ENCODE data around the gene ABCA8. TPM values are rescaled to one million over a fixed set of nuclear protein-coding genes. Genes with fewer than 3 reads are reported as not detected.
"Not testable (repeated sequence)": the region's sequence is repeated elsewhere in the genome, so short reads cannot be mapped to it uniquely, and the experiment has no call there.

ABCA8 gene
- total RNA-seq, 2 experiments from 2014 or later, result not detected

DNA sequence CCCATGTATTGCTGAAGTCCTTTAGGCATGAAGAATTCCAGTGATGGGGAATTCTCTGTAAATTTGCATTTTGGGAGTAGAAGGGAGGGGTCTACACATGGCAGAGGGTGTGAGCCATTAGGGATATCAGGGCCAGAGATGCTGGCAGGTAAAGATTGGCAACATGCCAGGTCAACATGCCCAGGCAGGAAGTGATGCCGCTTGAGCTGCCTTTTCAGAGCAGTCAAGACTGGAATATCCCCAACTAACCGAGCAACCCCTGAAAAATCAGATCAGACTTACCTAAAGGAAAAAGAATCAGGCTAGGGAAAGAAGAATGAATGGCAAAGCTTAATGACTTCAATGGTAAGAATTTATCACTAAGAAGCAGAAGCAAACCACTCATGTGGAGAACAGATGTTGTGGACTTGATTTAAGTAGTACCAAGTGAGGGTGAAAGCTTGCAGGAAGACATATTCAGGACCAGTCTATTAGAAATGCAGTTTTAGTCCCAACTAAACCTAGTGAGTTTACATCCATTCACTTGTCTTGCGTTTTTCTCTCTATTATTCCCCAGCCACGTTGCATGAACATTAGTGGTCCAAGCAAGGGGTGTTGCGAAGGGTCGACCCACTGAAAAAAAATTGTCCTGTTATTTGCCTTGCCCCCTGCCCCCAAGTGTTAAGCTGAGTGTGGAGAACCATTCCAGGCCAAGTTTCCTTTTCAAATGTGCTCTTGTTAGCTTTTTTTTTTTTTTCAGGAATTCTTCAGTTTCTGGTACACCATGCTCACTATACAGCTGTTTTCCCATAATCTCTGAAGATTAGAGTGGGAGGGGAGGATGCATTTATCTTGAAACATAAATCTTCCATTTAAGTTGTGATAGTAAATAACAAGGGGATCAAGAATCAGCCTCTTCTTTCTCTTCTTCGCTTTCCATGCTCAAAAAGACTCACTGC lies 105.2 kb downstream of the ABCA8 start:
- no peaks in the 10 kb centered on the region for H3K9me3 Mint-ChIP-seq
- DNase-seq, result no peak
- H3K4me3 Mint-ChIP-seq, result no peak overlapping the region
- no peak overlapping the region for H3K27ac Mint-ChIP-seq
- ChIA-PET POLR2A (no interaction called here), CTCF (no interaction called here)
- no peaks in the 10 kb centered on the region for H3K36me3 Mint-ChIP-seq (ENCODE audit: low read depth)
- H3K27me3 Mint-ChIP-seq, result no peaks in the 10 kb centered on the region
- no peaks in the 10 kb centered on the region for H3K4me1 Mint-ChIP-seq

- Mint-ChIP-seq H3K4me3 (no peak overlapping the region), H3K9me3 (no peaks in the 10 kb centered on the region), H3K4me1 (no peaks in the 10 kb centered on the region), H3K36me3 (ENCODE audit: low read depth) (no peaks in the 10 kb centered on the region), H3K27ac (no peak overlapping the region), H3K27me3 (no peaks in the 10 kb centered on the region)
- no peak for DNase-seq
- CTCF ChIA-PET, result no interaction called here
- POLR2A ChIA-PET, result no interaction called here
These were observed 107.5 kb downstream of the ABCA8 start for GRCh38 chr17:68847711-68848110.

- DNase-seq, result no peak
- no peaks in the 10 kb centered on the region for H3K27me3 Mint-ChIP-seq
- ChIA-PET CTCF (no interaction called here), POLR2A (no interaction called here)
- H3K4me3 Mint-ChIP-seq, result no peak overlapping the region
- H3K9me3 Mint-ChIP-seq, result no peaks in the 10 kb centered on the region
- H3K4me1 Mint-ChIP-seq, result no peaks in the 10 kb centered on the region
- no peak overlapping the region for H3K27ac Mint-ChIP-seq
- no peaks in the 10 kb centered on the region for H3K36me3 Mint-ChIP-seq (ENCODE audit: low read depth)
These were observed 111.7 kb downstream of the ABCA8 start for GRCh38 chr17:68843522-68843921.

DNA sequence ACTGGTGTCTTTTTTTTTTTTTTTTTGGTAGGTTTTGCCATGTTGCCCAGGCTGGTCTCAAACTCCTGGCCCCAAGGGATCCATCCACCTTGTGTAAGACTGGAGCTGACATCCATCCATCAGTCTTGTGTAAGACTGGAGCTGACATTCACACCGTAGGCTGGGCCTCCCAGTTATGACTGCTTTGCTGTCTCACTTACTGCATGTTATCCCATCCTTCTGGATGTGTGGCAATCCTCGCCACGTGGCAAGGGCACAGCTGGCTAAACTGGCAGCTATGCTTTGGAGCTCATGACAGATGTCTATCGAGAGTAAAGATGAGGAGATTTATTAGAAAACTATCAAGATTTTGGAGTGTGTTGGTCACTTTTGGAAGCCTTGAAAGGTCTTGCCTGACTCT lies 115.1 kb downstream of the ABCA8 start:
- Mint-ChIP-seq H3K4me3 (no peak overlapping the region), H3K4me1 (no peaks in the 10 kb centered on the region), H3K27me3 (no peaks in the 10 kb centered on the region), H3K36me3 (ENCODE audit: low read depth) (no peaks in the 10 kb centered on the region), H3K27ac (no peak overlapping the region), H3K9me3 (no peaks in the 10 kb centered on the region)
- ChIA-PET POLR2A (no interaction called here), CTCF (no interaction called here)
- no peak for DNase-seq

DNA sequence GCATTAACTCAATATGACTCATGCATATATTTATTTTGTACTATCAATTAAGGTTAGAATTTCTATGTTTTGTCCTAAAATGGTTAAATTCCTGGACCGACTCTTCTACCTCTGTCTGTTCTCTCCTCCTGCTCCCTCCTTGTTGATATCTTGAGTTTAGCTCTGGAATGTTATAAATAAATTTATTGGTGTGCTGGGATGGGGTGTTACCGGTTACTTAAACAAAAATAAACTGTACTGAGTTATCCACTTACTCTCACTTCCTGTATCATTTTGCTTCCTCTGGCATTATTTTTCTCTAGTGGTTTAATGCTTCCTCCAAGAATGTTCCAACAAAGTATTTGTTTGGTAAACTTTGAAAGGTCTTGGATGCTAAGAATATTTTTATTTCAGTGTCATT lies 120.1 kb downstream of the ABCA8 start:
- ChIA-PET CTCF (no interaction called here), POLR2A (no interaction called here)
- Mint-ChIP-seq H3K4me1 (no peaks in the 10 kb centered on the region), H3K9me3 (no peaks in the 10 kb centered on the region), H3K4me3 (no peak overlapping the region), H3K27me3 (no peaks in the 10 kb centered on the region), H3K27ac (no peak overlapping the region), H3K36me3 (ENCODE audit: low read depth) (no peaks in the 10 kb centered on the region)
- no peak for DNase-seq

DNA sequence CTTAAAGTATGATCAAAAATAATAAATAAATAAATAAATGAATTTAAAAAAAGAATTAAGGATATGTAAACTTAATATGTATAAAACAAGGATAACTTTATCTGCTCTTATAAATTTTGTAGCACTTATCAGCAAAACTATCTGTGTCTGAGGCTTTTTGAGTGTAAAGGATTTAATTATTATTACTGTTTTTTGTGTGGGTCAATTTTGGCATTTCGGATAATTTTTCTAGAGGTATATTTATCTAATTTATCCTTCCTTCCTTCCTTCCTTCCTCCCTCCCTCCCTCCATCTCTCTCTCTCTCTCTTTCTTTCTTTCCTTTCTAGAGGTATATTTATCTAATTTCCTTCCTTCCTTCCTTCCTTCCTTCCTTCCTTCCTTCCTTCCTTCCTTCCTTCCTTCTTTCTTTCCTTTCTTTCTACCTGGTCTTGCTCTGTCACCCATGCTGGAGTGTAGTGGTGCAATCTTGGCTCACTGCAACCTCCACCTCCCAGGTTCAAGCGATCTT lies 120.8 kb downstream of the ABCA8 start:
- POLR2A ChIA-PET, result no interaction called here
- no peaks in the 10 kb centered on the region for H3K9me3 Mint-ChIP-seq
- no peak overlapping the region for H3K27ac Mint-ChIP-seq

DNA sequence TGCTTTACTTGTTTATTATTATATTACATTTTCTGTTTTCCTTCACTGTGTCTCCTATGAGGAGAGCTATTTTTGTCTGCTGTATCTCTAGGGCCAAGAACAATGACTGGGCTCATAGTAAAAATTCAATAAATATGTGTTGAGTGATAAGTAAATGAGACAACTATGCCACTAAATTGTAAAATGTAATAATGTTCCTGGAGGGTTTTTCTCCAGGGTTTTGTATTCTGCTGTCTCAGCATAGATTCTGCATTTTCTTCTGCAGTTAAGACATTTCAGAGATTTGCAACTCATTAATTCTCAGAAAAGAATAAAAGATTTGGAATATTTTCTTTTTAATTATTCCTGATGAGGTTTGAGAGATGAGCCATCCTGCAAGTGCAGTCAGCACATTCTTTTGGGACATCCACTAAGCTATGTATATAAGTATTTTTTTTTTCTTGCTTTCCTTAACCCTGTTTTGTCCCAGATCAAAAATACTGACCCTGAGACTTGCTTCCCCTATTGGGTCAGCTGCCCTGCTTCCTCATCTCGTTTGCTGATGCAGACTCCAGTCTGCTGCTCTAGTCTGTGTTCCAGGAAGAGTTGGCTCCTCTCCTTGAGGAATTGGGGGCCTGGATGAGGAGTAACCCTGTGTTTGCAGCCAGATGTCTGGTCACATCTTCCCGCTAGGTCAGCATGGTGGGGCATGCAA lies 122.9 kb downstream of the ABCA8 start:
- POLR2A ChIA-PET, result no interaction called here
- H3K27me3 Mint-ChIP-seq, result no peaks in the 10 kb centered on the region

More for the DNA sequence above, 120.8 kb downstream of the ABCA8 start:
- no peak overlapping the region for H3K4me3 Mint-ChIP-seq
- H3K27me3 Mint-ChIP-seq, result no peaks in the 10 kb centered on the region
- CTCF ChIA-PET, result no interaction called here
- no peaks in the 10 kb centered on the region for H3K36me3 Mint-ChIP-seq (ENCODE audit: low read depth)
- H3K4me1 Mint-ChIP-seq, result no peaks in the 10 kb centered on the region
- no peak for DNase-seq

GRCh38 chr17:68831170-68831569 lies 124.0 kb downstream of the ABCA8 start:
- no peaks in the 10 kb centered on the region for H3K4me1 Mint-ChIP-seq
- DNase-seq, result no peak
- H3K36me3 Mint-ChIP-seq (ENCODE audit: low read depth), result no peaks in the 10 kb centered on the region
- H3K27me3 Mint-ChIP-seq, result no peaks in the 10 kb centered on the region
- ChIA-PET POLR2A (no interaction called here), CTCF (no interaction called here)
- H3K4me3 Mint-ChIP-seq, result no peak overlapping the region
- H3K9me3 Mint-ChIP-seq, result no peaks in the 10 kb centered on the region
- H3K27ac Mint-ChIP-seq, result no peak overlapping the region

More for the DNA sequence above, 122.9 kb downstream of the ABCA8 start:
- CTCF ChIA-PET, result no interaction called here
- no peak for DNase-seq
- no peaks in the 10 kb centered on the region for H3K9me3 Mint-ChIP-seq
- no peak overlapping the region for H3K27ac Mint-ChIP-seq
- no peaks in the 10 kb centered on the region for H3K4me1 Mint-ChIP-seq
- no peaks in the 10 kb centered on the region for H3K36me3 Mint-ChIP-seq (ENCODE audit: low read depth)
- no peak overlapping the region for H3K4me3 Mint-ChIP-seq

DNA sequence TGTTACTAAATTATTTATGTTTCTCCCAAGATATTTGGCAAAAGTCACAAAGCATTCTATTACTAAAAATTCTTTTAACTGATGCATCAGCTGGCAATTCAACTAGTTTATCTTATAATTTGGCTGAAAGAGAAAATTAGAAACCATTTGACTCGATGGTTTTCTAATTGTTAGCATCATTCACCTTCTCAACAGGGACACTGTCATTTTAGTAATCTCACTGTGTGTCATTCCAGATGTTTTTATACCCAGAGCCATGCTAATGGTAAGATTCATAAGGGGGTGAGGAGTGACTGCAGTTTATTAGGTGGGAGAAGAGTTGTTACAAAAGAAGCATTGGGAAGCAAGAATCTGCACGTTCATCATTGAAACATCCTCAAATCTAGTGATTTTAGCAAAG lies 124.9 kb downstream of the ABCA8 start:
- Mint-ChIP-seq H3K27ac (no peak overlapping the region), H3K27me3 (no peaks in the 10 kb centered on the region), H3K4me1 (no peaks in the 10 kb centered on the region), H3K36me3 (ENCODE audit: low read depth) (no peaks in the 10 kb centered on the region), H3K4me3 (no peak overlapping the region), H3K9me3 (no peaks in the 10 kb centered on the region)
- DNase-seq, result no peak
- CTCF ChIA-PET, result no interaction called here
- POLR2A ChIA-PET, result no interaction called here

DNA sequence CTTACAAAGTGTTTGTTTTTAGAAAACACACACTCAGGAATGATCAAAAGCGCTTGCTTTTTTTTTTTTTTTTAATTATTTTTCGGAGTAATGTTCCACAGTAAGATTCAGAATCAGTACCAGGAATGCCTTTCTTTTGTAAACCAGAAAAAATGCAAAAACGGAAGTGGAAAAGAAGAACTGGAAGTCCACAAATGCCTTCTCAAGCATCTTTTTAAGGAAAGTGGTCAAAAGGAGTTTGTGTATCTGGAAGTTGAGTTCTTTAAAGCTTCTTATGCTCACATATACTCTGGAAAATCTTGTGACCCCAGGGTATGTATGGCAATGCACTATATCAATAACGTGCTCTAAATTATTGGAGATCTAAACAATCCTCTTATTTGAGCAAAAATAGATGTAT lies 126.0 kb downstream of the ABCA8 start:
- Mint-ChIP-seq H3K4me3 (no peak overlapping the region), H3K9me3 (no peaks in the 10 kb centered on the region), H3K4me1 (no peaks in the 10 kb centered on the region), H3K36me3 (ENCODE audit: low read depth) (no peaks in the 10 kb centered on the region), H3K27ac (no peak overlapping the region), H3K27me3 (no peaks in the 10 kb centered on the region)
- ChIA-PET POLR2A (no interaction called here), CTCF (no interaction called here)
- no peak for DNase-seq

GRCh38 chr17:68824707-68825106 lies 130.5 kb downstream of the ABCA8 start:
- no peaks in the 10 kb centered on the region for H3K36me3 Mint-ChIP-seq (ENCODE audit: low read depth)
- no peaks in the 10 kb centered on the region for H3K4me1 Mint-ChIP-seq
- ChIA-PET CTCF (no interaction called here), POLR2A (no interaction called here)
- H3K27ac Mint-ChIP-seq, result no peak overlapping the region
- no peak overlapping the region for H3K4me3 Mint-ChIP-seq
- H3K27me3 Mint-ChIP-seq, result no peaks in the 10 kb centered on the region
- H3K9me3 Mint-ChIP-seq, result no peaks in the 10 kb centered on the region
- DNase-seq, result no peak

DNA sequence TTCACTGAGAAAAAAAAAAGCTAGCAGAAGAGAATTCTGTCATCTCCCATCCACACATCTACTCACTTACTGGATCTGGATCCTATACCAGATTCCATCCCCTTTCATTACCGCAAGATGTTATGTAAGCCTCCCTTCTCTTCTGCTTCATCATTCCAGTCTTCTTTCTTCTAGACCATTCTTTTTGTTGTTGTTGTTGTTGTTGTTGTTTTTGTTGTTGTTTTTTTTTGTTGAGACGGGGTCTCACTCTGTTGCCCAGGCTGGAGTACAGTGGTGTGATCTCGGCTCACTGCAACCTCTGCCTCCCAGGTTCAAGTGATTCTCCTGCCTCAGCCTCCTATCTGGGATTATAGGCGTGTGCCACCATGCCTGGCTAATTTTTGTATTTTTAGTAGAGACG lies 131.0 kb downstream of the ABCA8 start:
- H3K4me3 Mint-ChIP-seq; CTCF ChIA-PET; POLR2A ChIA-PET; H3K27me3 Mint-ChIP-seq; H3K9me3 Mint-ChIP-seq; H3K4me1 Mint-ChIP-seq; H3K36me3 Mint-ChIP-seq (ENCODE audit: low read depth); H3K27ac Mint-ChIP-seq; DNase-seq: not testable (repeated sequence)

- no peak for DNase-seq
- H3K4me3 Mint-ChIP-seq, result no peak overlapping the region
- no peaks in the 10 kb centered on the region for H3K27me3 Mint-ChIP-seq
- H3K27ac Mint-ChIP-seq, result no peak overlapping the region
- ChIA-PET POLR2A (no interaction called here), CTCF (no interaction called here)
- no peaks in the 10 kb centered on the region for H3K36me3 Mint-ChIP-seq (ENCODE audit: low read depth)
- H3K4me1 Mint-ChIP-seq, result no peaks in the 10 kb centered on the region
- H3K9me3 Mint-ChIP-seq, result no peaks in the 10 kb centered on the region
These were observed 132.4 kb downstream of the ABCA8 start for GRCh38 chr17:68822719-68823289.

Measured in activated CD4-positive, alpha-beta memory T cell treated with anti-CD3 and anti-CD28 coated beads, Interleukin-2, amount 10 ng/mL, durations not matched to agents 7 days and 5 days (primary cell).